Smooth muscle cell (in vitro differentiated cells): Measurements from ENCODE around the gene KLF14. TPM values are rescaled to one million over a fixed set of nuclear protein-coding genes. Genes with fewer than 3 reads are reported as not detected.
A peak's percentile ranks its signal among the peaks of the same experiment; 100 is the strongest.

Experiments used
- DNase-seq: peaks from one replicate; lab custom pipeline; 2025; ENCODE audit not compliant: unreplicated experiment; lab: John Stamatoyannopoulos, UW
- H2AFZ ChIP-seq: fragments of 200-600 bp; sonication (generic); 2 replicates; pipeline ENCODE4 v1.6.0; 2016; ENCODE audit warnings: antibody characterized with exemption, low read depth, mild to moderate bottlenecking
- H3F3A ChIP-seq: fragments of 200-600 bp; sonication (generic); 2 replicates; pipeline ENCODE4 v1.6.0; 2017; ENCODE audit warnings: antibody characterized with exemption, low read depth
- H3K27ac ChIP-seq: fragments of 200-600 bp; sonication (generic); 2 replicates; pipeline ENCODE4 v1.5.1; 2016; ENCODE audit warnings: low read depth, mild to moderate bottlenecking
- H3K27me3 ChIP-seq: fragments of 200-600 bp; sonication (generic); 2 replicates; pipeline ENCODE4 v1.6.1; 2016; ENCODE audit warnings: low read depth, mild to moderate bottlenecking
- H3K36me3 ChIP-seq: fragments of 200-600 bp; sonication (generic); 2 replicates; pipeline ENCODE4 v1.5.1; 2016; ENCODE audit warnings: low read depth
- H3K4me1 ChIP-seq: fragments of 200-600 bp; sonication (generic); 2 replicates; pipeline ENCODE4 v1.5.1; 2016; ENCODE audit warnings: low read depth
- H3K4me2 ChIP-seq: fragments of 200-600 bp; sonication (generic); 2 replicates; pipeline ENCODE4 v1.6.0; 2016; ENCODE audit warnings: mild to moderate bottlenecking
- H3K4me3 ChIP-seq: fragments of 200-600 bp; sonication (generic); 2 replicates; pipeline ENCODE4 v1.5.1; 2016; ENCODE audit warnings: mild to moderate bottlenecking
- H3K79me2 ChIP-seq: fragments of 200-600 bp; sonication (generic); 2 replicates; pipeline ENCODE4 v1.6.0; 2016; ENCODE audit warnings: low read depth, mild to moderate bottlenecking
- H3K9ac ChIP-seq: fragments of 200-600 bp; sonication (generic); 2 replicates; pipeline ENCODE4 v1.6.0; 2016; ENCODE audit warnings: low read depth
- H3K9me3 ChIP-seq: fragments of 200-600 bp; sonication (generic); replicated peaks from 2 replicates; pipeline ENCODE4 v1.5.1; 2016; ENCODE audit warnings: low read depth
- H4K20me1 ChIP-seq: fragments of 200-600 bp; sonication (generic); 2 replicates; pipeline ENCODE4 v1.6.0; 2016; ENCODE audit warnings: low read depth
- CTCF ChIP-seq: fragments of 200-600 bp; sonication (generic); IDR thresholded peaks from 2 replicates; pipeline ENCODE4 v1.5.1; 2017; ENCODE audit warnings: borderline replicate concordance, mild to moderate bottlenecking, antibody characterized with exemption; ENCODE audit not compliant: insufficient read depth, poor library complexity, severe bottlenecking
- WGBS: methylation state at CpG from one replicate; pipeline ENCODE4 v1.1.7; 2016; ENCODE audit warnings: low lambda C conversion rate; 5-methylcytosine and 5-hydroxymethylcytosine counted together
- polyA plus RNA-seq: library from polyadenylated mRNA; unstranded; fragments of >200 nt; fragmentation: Nextera tagmentation; extraction: Ambion mirVana; gene quantifications from 2 replicates; pipeline ENCODE4 v1.2.1, GENCODE V29; 2016
- total RNA-seq: library from RNA; depleted of rRNA; stranded (reverse); fragments of >200 nt; gene quantifications from 2 replicates; pipeline ENCODE4 v1.2.3, GENCODE V29; 2014

The KLF14 gene
- total and polyA plus RNA-seq, 2 experiments from 2014 or later: not detected

- 33% methylated on average over 13 of the region's 13 CpGs for WGBS
- no peak for DNase-seq
- Histone ChIP-seq H3K36me3 (no peaks in the 10 kb centered on the region), H3K27ac (no peak overlapping the region), H3K9me3 (peaks cover 6% of the 10 kb centered on the region), H3K9ac (no peak overlapping the region), H3K79me2 (no peaks in the 10 kb centered on the region), H3K4me1 (peaks cover 7% of the 10 kb centered on the region), H2AFZ (peak overlapping the region; percentile 90), H3K4me2 (peak overlapping the region; percentile 96), H3K4me3 (peak overlapping the region; percentile 77), H3F3A (no peaks in the 10 kb centered on the region), H3K27me3 (peaks cover 90% of the 10 kb centered on the region), H4K20me1 (no peaks in the 10 kb centered on the region)
- TF ChIP-seq CTCF: no peak
Observed at GRCh38 chr7:130734815-130735716, 1.1 kb upstream of the KLF14 start.

- no peaks in the 10 kb centered on the region for H4K20me1 ChIP-seq
- peaks cover 6% of the 10 kb centered on the region for H3K9me3 ChIP-seq
- no peak for DNase-seq
- peak overlapping the region; percentile 77 for H3K4me3 ChIP-seq
- H3F3A ChIP-seq: no peaks in the 10 kb centered on the region
- no peak overlapping the region for H3K27ac ChIP-seq
- no peaks in the 10 kb centered on the region for H3K36me3 ChIP-seq
- TF ChIP-seq CTCF: no peak
- H3K4me2 ChIP-seq: peak overlapping the region; percentile 96
- H3K79me2 ChIP-seq: no peaks in the 10 kb centered on the region
- no peak overlapping the region for H3K9ac ChIP-seq
- 8% methylated on average over 60 of the region's 100 CpGs for WGBS
- peaks cover 85% of the 10 kb centered on the region for H3K27me3 ChIP-seq
- H3K4me1 ChIP-seq: peaks cover 7% of the 10 kb centered on the region
- peak overlapping the region; percentile 44 for H2AFZ ChIP-seq
Observed at GRCh38 chr7:130732980-130733930, 752 bp downstream of the KLF14 start.

GRCh38 chr7:130723784-130724183, 10.2 kb downstream of the KLF14 start:
- 78% methylated on average over 4 of the region's 4 CpGs for WGBS
- no peak overlapping the region for H3K9ac ChIP-seq
- H3K4me3 ChIP-seq: no peak overlapping the region
- TF ChIP-seq CTCF: no peak
- DNase-seq: no peak
- H3K4me1 ChIP-seq: no peaks in the 10 kb centered on the region
- no peaks in the 10 kb centered on the region for H3K36me3 ChIP-seq
- H4K20me1 ChIP-seq: no peaks in the 10 kb centered on the region
- peaks cover 4% of the 10 kb centered on the region for H3K27me3 ChIP-seq
- no peaks in the 10 kb centered on the region for H3F3A ChIP-seq
- H3K9me3 ChIP-seq: no peaks in the 10 kb centered on the region
- no peak overlapping the region for H3K4me2 ChIP-seq
- no peak overlapping the region for H3K27ac ChIP-seq
- H2AFZ ChIP-seq: peak overlapping the region; percentile 39
- H3K79me2 ChIP-seq: no peaks in the 10 kb centered on the region
